Activated CD4-positive, CD25-positive, alpha-beta regulatory T cell (primary cell): ENCODE results near the gene FARP1.

ENCODE experiments used
- DNase-seq, 4 experiments: peaks; one replicate each; lab custom pipeline; 2025; lab: John Stamatoyannopoulos, UW

Gene FARP1

GRCh38 chr13:98462946-98463345, 320.1 kb downstream of the FARP1 start:
- no peak for DNase-seq

GRCh38 chr13:98466634-98467236, 323.8 kb downstream of the FARP1 start:
- peak in 1 of 4 experiments; percentile 30 for DNase-seq

GRCh38 chr13:98467263-98467985, 324.5 kb downstream of the FARP1 start:
- no peak for DNase-seq

- DNase-seq: no peak
These were observed 325.5 kb downstream of the FARP1 start for GRCh38 chr13:98468361-98468760.

GRCh38 chr13:98468929-98469328, 326.0 kb downstream of the FARP1 start:
- DNase-seq: no peak

- no peak for DNase-seq
These were observed 328.0 kb downstream of the FARP1 start for GRCh38 chr13:98470920-98471319.

GRCh38 chr13:98471934-98472333, 329.0 kb downstream of the FARP1 start:
- DNase-seq: no peak

GRCh38 chr13:98473135-98473787, 330.4 kb downstream of the FARP1 start:
- no peak for DNase-seq

- no peak for DNase-seq
These were observed 330.9 kb downstream of the FARP1 start for GRCh38 chr13:98473788-98474144.

GRCh38 chr13:98474292-98474691, 331.4 kb downstream of the FARP1 start:
- no peak for DNase-seq

- DNase-seq: no peak
These were observed 331.9 kb downstream of the FARP1 start for GRCh38 chr13:98474761-98475160.

GRCh38 chr13:98475522-98475921, 332.6 kb downstream of the FARP1 start:
- no peak for DNase-seq

GRCh38 chr13:98476106-98476505, 333.2 kb downstream of the FARP1 start:
- no peak for DNase-seq

- DNase-seq: peak; percentile 54 to 76 (median 69)
These were observed 333.7 kb downstream of the FARP1 start for GRCh38 chr13:98476538-98476966.

GRCh38 chr13:98478189-98479129, 335.6 kb downstream of the FARP1 start:
- DNase-seq: no peak

GRCh38 chr13:98479496-98480003, 336.7 kb downstream of the FARP1 start:
- no peak for DNase-seq

GRCh38 chr13:98480915-98481877, 338.3 kb downstream of the FARP1 start:
- DNase-seq: peak in 1 of 4 experiments; percentile 9

- DNase-seq: no peak
These were observed 339.9 kb downstream of the FARP1 start for GRCh38 chr13:98482476-98483444.

- no peak for DNase-seq
These were observed 340.9 kb downstream of the FARP1 start for GRCh38 chr13:98483601-98484288.
